NCI-H2029 (cell line): Measurements from ENCODE around the gene NEK6.

Experiments used
- DNase-seq: peaks from one replicate; lab custom pipeline; 2025; lab: John Stamatoyannopoulos, UW

Gene NEK6

GRCh38 chr9:124355039-124355940 is 97.5 kb downstream of the NEK6 start:
- no peak for DNase-seq

DNA sequence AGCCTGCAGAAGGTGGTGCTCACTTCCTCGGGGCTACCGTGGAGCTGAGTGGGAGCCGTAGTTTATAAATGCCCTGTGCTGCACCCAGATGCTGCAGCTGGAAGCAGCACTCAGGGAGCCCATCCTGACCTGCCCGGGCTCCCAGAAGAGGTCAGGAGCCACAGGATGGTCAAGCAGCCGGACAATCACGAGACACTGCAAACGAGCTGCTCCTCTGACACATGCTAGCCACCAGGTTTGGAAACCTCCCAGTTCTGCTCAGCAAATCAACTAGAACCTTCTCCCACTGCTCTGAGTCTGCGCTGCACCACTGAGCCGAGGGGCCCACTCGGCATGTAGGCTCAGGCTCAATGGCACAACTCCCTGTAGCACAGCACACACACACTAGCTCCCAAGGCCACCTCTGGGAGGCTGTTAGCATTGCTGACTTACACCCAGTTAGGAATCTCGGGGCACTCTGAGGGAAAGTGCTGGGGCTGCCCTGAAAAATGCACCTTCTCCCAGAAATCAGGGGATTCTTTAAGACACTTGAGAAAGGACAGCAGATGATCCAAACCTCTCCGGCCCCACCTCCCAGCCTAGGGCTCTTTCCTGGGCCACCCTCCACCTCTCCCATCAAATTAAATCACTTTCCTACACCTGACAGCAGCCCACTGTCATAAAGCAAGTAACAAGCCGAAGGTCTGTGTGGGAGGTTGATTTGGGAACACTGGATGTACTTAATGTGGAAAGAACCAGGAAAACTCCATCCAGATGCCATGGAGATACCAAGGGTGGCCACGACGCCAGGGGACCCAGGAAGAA is 98.4 kb downstream of the NEK6 start:
- no peak for DNase-seq

GRCh38 chr9:124356745-124357390 is 99.1 kb downstream of the NEK6 start:
- DNase-seq = no peak

- DNase-seq = no peak
Observed at GRCh38 chr9:124357721-124358361, 100.1 kb downstream of the NEK6 start.

GRCh38 chr9:124358631-124359030 is 100.9 kb downstream of the NEK6 start:
- DNase-seq = no peak

DNA sequence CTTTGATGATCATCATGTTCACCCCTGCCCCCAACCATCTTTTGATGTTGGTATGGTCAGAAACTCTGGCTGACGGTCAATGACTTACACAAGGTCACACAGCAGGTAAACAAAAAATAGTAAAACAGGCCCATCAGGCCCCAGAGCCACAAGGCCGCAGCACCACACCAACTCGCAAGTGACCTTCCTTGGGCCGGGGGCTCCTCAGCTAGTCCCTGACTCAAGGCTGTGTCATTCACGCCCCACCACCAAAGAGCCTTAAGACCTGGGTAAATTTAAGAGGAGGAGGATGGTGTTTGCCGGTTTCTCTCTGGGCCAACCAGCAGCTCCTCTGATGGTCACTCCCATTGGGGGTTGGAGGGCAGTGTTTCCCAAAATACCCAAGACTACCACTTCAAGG is 101.7 kb downstream of the NEK6 start:
- no peak for DNase-seq

DNA sequence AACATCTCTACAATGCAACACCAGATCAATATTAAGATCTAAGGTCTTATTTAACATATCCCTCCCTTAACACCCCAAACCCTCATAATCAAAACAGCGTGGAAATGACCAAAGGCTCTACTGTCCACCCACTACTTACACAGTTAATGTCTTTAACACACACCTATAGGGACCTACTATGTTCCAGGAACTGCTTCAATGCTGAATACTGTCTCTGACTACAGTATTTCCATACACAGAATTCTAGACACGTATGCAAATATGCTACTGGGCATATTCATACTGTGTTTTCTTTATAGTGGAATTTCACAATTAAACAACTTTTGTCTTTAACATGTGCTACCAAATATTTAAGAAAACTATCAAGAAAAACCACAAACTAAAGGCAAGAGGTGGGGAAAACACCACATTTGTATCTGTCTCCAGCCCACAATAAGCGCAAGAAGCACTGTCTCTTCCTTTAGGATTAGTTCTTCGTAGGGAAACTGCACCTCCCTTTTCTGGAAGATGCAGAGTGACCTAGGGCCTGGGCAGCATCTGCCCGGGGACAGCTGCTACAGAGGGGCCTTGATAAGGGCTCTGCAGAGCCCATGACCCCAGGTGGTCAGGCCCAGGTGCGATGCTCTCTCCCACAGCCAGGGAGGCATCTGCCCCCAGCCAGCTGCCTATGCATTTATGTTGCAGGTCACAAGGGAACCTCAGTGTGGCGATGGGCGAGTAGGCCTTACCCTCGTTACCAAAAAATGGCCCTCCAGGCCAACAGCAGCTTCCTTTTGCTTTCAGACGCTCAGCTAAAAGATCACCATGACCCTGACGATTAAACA is 102.3 kb downstream of the NEK6 start:
- no peak for DNase-seq

DNA sequence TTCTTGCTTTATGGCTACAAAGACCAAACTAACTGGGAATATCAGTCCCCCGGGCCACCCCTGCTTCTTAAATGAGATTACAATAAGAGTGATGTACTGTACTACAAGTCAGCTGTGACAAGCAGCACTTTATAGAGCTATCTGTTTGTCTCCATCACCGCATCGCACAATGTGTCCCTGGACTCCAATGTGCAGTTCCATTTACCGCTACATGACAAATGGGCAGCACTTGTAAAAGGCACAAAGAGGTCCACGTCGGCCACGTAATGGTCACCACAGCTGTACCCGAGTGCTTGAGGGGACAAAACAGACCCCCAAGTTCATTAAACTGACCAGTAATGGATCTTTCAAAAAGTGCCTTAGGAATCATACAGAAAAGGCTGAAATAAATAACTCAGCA is 103.4 kb downstream of the NEK6 start:
- DNase-seq = no peak

- no peak for DNase-seq
Observed at GRCh38 chr9:124363326-124364096, 105.8 kb downstream of the NEK6 start.

GRCh38 chr9:124364141-124364540 is 106.4 kb downstream of the NEK6 start:
- DNase-seq = no peak

DNA sequence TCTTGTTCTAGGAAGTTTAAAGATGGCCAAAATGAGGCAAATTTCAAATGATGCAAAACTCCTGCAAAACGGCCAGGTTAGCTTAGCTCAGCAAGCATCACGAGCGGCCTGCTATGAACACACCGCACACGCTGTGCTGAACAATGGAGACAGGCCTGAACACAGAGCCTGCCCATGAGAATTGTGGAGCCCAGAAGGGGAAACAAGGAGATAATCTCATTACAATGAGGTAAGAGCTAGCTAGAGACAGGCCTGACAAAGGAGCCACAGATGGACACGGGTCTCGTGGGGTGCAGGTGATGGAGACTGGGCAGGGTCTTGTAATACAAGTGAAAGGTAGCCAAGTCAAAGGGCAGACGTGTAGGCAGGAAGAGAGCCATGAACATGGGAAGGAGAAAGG is 107.3 kb downstream of the NEK6 start:
- no peak for DNase-seq

DNA sequence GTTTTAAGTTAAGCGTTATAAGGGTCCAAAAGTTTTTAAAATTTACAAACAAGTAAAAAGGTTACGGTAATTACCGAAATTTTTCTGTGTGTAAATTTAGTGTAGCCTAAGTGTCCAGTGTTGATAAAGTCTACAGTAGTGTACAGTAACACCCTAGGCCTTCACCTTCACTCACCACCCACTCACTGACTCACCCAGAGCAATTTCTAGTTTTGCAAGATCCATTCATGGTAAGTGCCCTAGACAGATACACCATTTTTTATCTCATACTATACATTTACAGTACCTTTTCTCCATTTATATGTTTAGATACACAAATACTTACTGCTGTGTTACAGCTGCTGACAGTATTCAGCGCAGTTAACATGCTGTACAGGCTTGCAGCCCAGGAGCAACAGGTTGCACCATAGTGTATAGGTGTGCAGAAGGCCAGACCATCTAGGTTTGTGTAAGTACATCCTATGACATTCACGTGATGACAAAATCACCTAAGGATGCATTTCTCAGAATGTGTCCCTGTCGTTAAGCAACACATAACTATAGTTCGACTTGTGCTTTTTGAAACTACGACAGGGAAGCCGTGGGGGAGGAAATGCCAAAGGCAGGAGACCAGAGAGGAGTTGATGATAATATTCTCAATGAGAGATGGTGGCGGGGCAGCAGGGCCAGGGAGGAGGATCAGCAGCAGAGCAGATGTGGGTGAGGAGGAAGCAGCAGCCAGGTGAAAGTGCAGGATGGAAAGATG is 108.9 kb downstream of the NEK6 start:
- no peak for DNase-seq

- no peak for DNase-seq
Observed at GRCh38 chr9:124368692-124369091, 110.9 kb downstream of the NEK6 start.

DNA sequence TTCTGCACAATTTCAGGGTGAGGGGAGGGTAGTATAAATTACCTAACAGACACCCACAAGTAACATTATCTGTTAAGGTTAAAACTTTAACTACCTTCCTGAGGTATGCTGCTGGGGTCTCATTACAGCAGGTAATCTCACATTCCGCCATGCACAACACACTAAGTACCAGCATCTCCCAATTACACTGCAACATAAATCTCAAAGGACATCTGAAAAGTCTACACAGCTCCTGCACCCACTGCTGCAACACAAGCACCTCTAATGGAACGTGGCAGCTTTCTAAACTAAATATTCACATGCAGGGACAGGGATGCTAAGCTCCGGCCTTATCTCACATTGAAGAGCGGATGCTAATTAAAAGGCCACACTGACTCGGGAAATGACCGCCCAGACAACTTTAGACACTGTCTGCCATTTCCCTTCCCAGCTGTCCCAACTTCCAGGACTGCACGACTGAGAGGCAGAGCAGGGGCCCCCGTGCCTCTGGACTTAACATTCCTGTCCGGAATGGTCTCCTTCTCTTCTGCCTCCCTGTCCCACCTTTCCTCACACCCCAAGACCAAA is 111.6 kb downstream of the NEK6 start:
- DNase-seq = no peak

- DNase-seq = no peak
Observed at GRCh38 chr9:124370896-124371582, 113.3 kb downstream of the NEK6 start.

DNA sequence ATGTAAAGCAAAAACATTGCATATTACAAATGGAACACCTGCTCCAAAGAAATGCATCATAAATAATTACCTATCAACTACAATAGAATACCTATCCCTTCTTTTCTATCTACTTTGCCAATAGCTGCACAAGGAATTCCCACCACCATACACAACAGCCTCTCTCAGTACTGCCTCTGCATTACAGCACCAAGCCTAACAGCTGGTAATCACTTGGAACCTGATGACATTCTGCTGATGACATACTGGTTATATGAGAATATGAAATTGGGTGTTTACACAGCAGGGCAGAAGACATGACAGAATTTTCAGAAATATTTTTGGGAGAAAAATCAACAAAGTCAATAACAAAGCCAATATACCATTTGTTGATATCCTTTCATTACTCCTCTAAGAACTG is 114.3 kb downstream of the NEK6 start:
- no peak for DNase-seq

GRCh38 chr9:124373386-124373785 is 115.6 kb downstream of the NEK6 start:
- DNase-seq = no peak

- DNase-seq = no peak
Observed at GRCh38 chr9:124373851-124374250, 116.1 kb downstream of the NEK6 start.

DNA sequence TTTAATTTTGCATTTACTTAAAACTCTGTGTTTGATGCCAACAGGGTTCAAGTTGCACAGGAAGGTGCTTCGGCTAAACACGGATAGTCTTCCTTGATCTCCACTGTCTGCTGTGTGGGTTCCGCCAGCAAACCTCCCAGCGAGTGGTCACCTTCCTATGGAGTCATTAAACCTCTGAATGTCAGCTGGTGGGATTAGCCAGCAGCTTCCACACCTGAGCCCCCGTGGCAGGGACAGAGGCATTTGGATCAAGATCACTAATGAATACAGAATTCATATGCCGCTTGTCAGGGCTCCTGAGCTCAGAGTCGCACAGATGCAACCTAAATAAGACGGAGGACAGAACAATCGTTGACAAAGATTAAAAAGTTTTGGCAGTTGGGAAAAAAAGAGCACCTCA is 118.0 kb downstream of the NEK6 start:
- no peak for DNase-seq
